A549 (cell line): Measurements from ENCODE around the gene IGF2. TPM values are rescaled to one million over a fixed set of nuclear protein-coding genes. Genes with fewer than 3 reads are reported as not detected.

Experiments used
- ATAC-seq, 2 experiments: fragments of 200-7000 bp in 1 of 2; fragments of >200 bp in 1 of 2; cut with Nextera tagmentation in 1 of 2; cut with Tn5 transposase in 1 of 2; 3 replicates each; pipeline versions ENCODE4 v1.8.0 to v1.9.1; 2018 to 2020; ENCODE audit warnings: mild to moderate bottlenecking in 1 of 2, moderate library complexity in 1 of 2
- CTCF ChIA-PET: fragments of 300-600 bp; sonication (Branson Sonifier 250); formaldehyde crosslinking; extraction: SDS; loops from one replicate; lab custom pipeline; 2021; ENCODE audit warnings: antibody characterized with exemption, inconsistent platforms; lab: Yijun Ruan, JAX
- POLR2A ChIA-PET: fragments of 350-600 bp; formaldehyde crosslinking; extraction: SDS; loops from one replicate; lab custom pipeline; 2021; ENCODE audit warnings: antibody characterized with exemption, inconsistent platforms; lab: Yijun Ruan, JAX
- DNase-seq, 2 experiments: peaks; one replicate each; pipeline versions ENCODE4 v3.0.0 to v3.0.0-alpha.2; 2011 to 2016; ENCODE audit warnings: low read depth in 1 of 2, low spot score in 1 of 2
- FAIRE-seq: peaks from 2 replicates; lab custom pipeline; 2011; peaks lifted over from hg19 to GRCh38; lab: Jason Lieb, UNC
- H3K27ac ChIP-seq, 2 experiments: fragments of >200 bp; sonication (Bioruptor Twin); formaldehyde crosslinking; 3 replicates each; pipeline ENCODE4 v1.5.1; 2016 to 2017
- H3K4me1 ChIP-seq: fragments of >200 bp; sonication (Bioruptor Twin); formaldehyde crosslinking; 3 replicates; pipeline ENCODE4 v1.6.1; 2016
- H3K4me2 ChIP-seq: fragments of >200 bp; sonication (Bioruptor Twin); formaldehyde crosslinking; 3 replicates; pipeline ENCODE4 v1.6.1; 2016
- H3K4me3 ChIP-seq: fragments of >200 bp; sonication (Bioruptor Twin); formaldehyde crosslinking; 3 replicates; pipeline ENCODE4 v1.5.1; 2016
- H3K9me3 ChIP-seq: fragments of >200 bp; sonication (Bioruptor Twin); formaldehyde crosslinking; 3 replicates; pipeline ENCODE4 v1.6.1; 2016
- CEBPB ChIP-seq, 2 experiments: fragments of >200 bp in 1 of 2; sonication (Bioruptor Twin) in 1 of 2; formaldehyde crosslinking in 1 of 2; IDR thresholded peaks; 2 replicates each; pipeline ENCODE4 v1.6.1; 2012 to 2016
- ESRRA ChIP-seq: fragments of 150-350 bp; IDR thresholded peaks from 2 replicates; pipeline ENCODE4 v1.6.1; 2014; ENCODE audit warnings: mild to moderate bottlenecking, low read length, borderline replicate concordance
- FOSL2 ChIP-seq, 2 experiments: fragments of 450-650 bp in 1 of 2; fragments of >200 bp in 1 of 2; sonication (Bioruptor Twin) in 1 of 2; formaldehyde crosslinking; IDR thresholded peaks; 2 replicates each; pipeline versions ENCODE4 v1.5.0 to v1.6.1; 2016 to 2020; ENCODE audit warnings: mild to moderate bottlenecking in 1 of 2, moderate library complexity in 1 of 2
- FOXS1 ChIP-seq: fragments of 250-450 bp; sonication (Bioruptor Pico); IDR thresholded peaks from 2 replicates; pipeline ENCODE4 v1.5.0; 2020; ENCODE audit warnings: mild to moderate bottlenecking, moderate library complexity
- HEYL ChIP-seq: fragments of 250-450 bp; sonication (Bioruptor Pico); IDR thresholded peaks from 2 replicates; pipeline ENCODE4 v1.8.0; 2021; ENCODE audit warnings: mild to moderate bottlenecking, moderate library complexity
- JUN ChIP-seq, 2 experiments: fragments of >200 bp; sonication (Bioruptor Twin); formaldehyde crosslinking; IDR thresholded peaks; 2 replicates in 1 of 2; 3 replicates in 1 of 2; pipeline ENCODE4 v1.6.1; 2016 to 2017
- JUNB ChIP-seq: fragments of >200 bp; sonication (Bioruptor Twin); formaldehyde crosslinking; IDR thresholded peaks from 2 replicates; pipeline ENCODE4 v1.6.1; 2016
- KDM5A ChIP-seq: fragments of 200-600 bp; sonication (generic); IDR thresholded peaks from 2 replicates; pipeline ENCODE4 v1.6.1; 2016; ENCODE audit warnings: antibody characterized with exemption, mild to moderate bottlenecking
- MAFK ChIP-seq: fragments of 450-650 bp; IDR thresholded peaks from 2 replicates; pipeline ENCODE4 v1.6.1; 2014; ENCODE audit not compliant: partially characterized antibody
- NR3C1 ChIP-seq: fragments of >200 bp; sonication (Bioruptor Twin); formaldehyde crosslinking; IDR thresholded peaks from 3 replicates; pipeline ENCODE4 v1.6.1; 2017
- POLR2A ChIP-seq: IDR thresholded peaks from 2 replicates; pipeline ENCODE4 v1.6.1; 2012; ENCODE audit warnings: mild to moderate bottlenecking, low read length
- POLR2AphosphoS2 ChIP-seq: conservative IDR thresholded peaks from 2 replicates; pipeline ENCODE4 v1.6.1; 2012; ENCODE audit warnings: low read length, improper control_type of control experiment, inconsistent platforms
- RFX5 ChIP-seq: fragments of 450-650 bp; IDR thresholded peaks from 2 replicates; pipeline ENCODE4 v1.7.1; 2014; ENCODE audit warnings: antibody characterized with exemption, mild to moderate bottlenecking, moderate library complexity
- SREBF2 ChIP-seq: fragments of 450-650 bp; IDR thresholded peaks from 2 replicates; pipeline ENCODE4 v1.6.1; 2014; ENCODE audit warnings: mild to moderate bottlenecking, moderate library complexity
- WGBS: methylation state at CpG from one replicate; pipeline ENCODE4 v1.1.6; 2017; ENCODE audit errors: missing lambda C conversion rate; 5-methylcytosine and 5-hydroxymethylcytosine counted together
- polyA plus RNA-seq, 4 experiments: library from polyadenylated mRNA; depleted of rRNA in 3 of 4; stranded (reverse); fragments of >200 nt; fragmentation: RNase III in 1 of 4; extraction: RNeasy Plus Mini Kit Qiagen cat#74134 plus additional on column Dnase treatment in 1 of 4; gene quantifications; 2 replicates in 3 of 4; 3 replicates in 1 of 4; pipeline ENCODE4 v1.2.3, GENCODE V29; 2011 to 2017
- TF ChIP-seq, protein P1 (sequence below): fragments of 150-350 bp; IDR thresholded peaks from 2 replicates; pipeline ENCODE4 v1.6.1; 2014; ENCODE audit warnings: low read depth, mild to moderate bottlenecking, low read length
- TF ChIP-seq, protein P2 (sequence below): fragments of 200-600 bp; sonication (generic); IDR thresholded peaks from 2 replicates; pipeline ENCODE4 v1.6.1; 2016; ENCODE audit warnings: antibody characterized with exemption, mild to moderate bottlenecking, moderate library complexity
- TF ChIP-seq, protein P3 (sequence below): IDR thresholded peaks from 2 replicates; pipeline ENCODE4 v1.6.1; 2012
- TF ChIP-seq, protein P4 (sequence below): IDR thresholded peaks from 2 replicates; pipeline ENCODE4 v1.6.1; 2012; ENCODE audit warnings: low read depth, borderline replicate concordance
- TF ChIP-seq, protein P5 (sequence below): fragments of >200 bp; sonication (Bioruptor Twin); formaldehyde crosslinking; IDR thresholded peaks from 3 replicates; pipeline ENCODE4 v1.5.1; 2016
- TF ChIP-seq, protein P6 (sequence below): fragments of 250-450 bp; sonication (Bioruptor Pico); IDR thresholded peaks from 2 replicates; pipeline ENCODE4 v1.5.0; 2020; ENCODE audit warnings: low read depth, mild to moderate bottlenecking, moderate library complexity

Gene IGF2
- polyA plus RNA-seq, 2 of the 4 experiments (the other 2 are of a cell fraction), result 2.0 to 2.9 TPM

DNA sequence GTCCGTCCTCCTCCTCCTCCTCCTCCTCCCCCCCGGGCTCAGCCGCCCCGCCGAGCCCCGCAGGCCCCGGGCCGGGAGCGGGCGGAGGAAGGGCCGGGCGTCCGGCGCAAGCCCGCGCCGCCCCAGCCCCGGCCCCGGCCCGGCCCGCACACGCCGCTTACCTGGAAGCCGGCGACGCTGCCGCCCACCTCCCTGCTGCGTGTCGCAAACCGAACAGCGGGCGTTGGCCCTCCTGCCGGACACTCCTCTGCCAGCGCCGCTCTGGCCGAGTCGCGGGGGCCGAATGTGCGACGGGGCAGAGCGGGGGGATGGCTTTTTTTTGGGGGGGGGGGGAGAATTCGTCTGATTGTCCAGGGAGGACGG is 1.1 kb downstream of the IGF2 start:
- ChIA-PET POLR2A (interaction anchor here (0.6 kb wide), 1 partner anchor 132 kb away, joined by 5 read pairs; no protein-coding TSS in a partner anchor), CTCF (interaction anchor here (2.2 to 12.1 kb wide), 2 partner anchors 13 to 102 kb away, joined by 11 to 152 read pairs; no protein-coding TSS in a partner anchor)
- Histone ChIP-seq H3K27ac (peak overlapping the region; percentile 17 to 65; a peak in 4 of 6 replicates), H3K4me2 (peak overlapping the region; percentile 97), H3K4me3 (peak overlapping the region; percentile 52), H3K4me1 (peaks cover 23% of the 10 kb centered on the region), H3K9me3 (no peaks in the 10 kb centered on the region)
- TF ChIP-seq SREBF2 (no peak), MAFK (no peak), FOXS1 (CRISPR knock-in tag) (no peak)
- TF ChIP-seq, protein P1, sequence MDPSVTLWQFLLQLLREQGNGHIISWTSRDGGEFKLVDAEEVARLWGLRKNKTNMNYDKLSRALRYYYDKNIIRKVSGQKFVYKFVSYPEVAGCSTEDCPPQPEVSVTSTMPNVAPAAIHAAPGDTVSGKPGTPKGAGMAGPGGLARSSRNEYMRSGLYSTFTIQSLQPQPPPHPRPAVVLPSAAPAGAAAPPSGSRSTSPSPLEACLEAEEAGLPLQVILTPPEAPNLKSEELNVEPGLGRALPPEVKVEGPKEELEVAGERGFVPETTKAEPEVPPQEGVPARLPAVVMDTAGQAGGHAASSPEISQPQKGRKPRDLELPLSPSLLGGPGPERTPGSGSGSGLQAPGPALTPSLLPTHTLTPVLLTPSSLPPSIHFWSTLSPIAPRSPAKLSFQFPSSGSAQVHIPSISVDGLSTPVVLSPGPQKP, result no peak
- ATAC-seq, result peak; percentile 8 to 25; a peak in 4 of 6 replicates
- FAIRE-seq, result no peak
- WGBS, result no CpG with 5 or more reads among the region's 44 CpGs
- no peak for DNase-seq

DNA sequence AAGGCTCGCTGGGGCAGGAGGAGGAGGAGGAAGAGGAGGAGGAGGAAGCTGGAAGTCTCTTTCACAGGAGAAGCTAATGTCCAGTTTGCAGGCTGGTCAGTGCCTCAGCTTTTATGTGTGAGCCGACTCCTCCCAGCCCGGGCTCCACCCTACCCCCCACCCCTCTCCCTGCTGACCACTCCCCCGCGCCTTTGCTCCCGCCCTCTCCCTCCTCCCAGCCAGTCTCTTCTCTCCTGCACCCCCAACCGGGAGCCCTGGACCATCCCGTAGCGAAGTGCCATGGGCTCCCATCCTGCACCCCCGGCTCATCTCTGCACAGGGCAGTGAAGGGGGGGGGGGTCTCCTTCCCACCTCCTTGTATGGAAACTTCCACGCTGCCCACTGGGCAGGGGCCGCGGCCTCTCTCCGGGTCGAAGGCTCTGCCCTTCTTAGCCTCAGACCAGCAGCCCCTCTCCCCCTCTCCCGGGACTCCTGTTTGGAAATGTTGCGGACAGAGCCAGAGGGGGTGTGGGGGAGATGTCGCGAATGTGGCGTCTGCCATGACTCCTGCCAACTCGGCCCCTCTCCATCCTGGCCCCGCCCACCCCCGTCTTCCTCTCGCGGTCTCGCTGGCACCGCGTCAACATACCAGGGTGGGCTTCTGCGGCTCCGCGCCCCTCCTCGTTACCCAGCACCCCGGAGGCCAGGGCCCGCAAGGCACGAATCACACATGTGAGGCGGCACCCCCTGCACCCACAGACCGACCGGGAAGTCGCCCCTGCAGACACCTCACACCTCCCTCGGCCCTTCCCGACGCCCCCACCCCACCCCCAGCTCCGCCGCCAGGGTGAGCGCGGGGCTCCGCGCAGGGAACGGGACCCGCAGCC is 1.8 kb downstream of the IGF2 start:
- Histone ChIP-seq H3K4me2 (peak overlapping the region; percentile 97), H3K4me3 (peak overlapping the region; percentile 52), H3K27ac (peak overlapping the region; percentile 17 to 65; a peak in 4 of 6 replicates), H3K4me1 (peaks cover 18% of the 10 kb centered on the region), H3K9me3 (no peaks in the 10 kb centered on the region)
- POLR2A ChIA-PET, result interaction anchor here (0.6 kb wide), 1 partner anchor 133 kb away, joined by 5 read pairs; no protein-coding TSS in a partner anchor
- CTCF ChIA-PET, result interaction anchor here (2.5 to 12.1 kb wide), 2 partner anchors 13 to 100 kb away, joined by 14 to 152 read pairs; no protein-coding TSS in a partner anchor
- ATAC-seq, result peak; percentile 69 to 89
- TF ChIP-seq JUN (IDR thresholded peaks at IDR 0.05) (no peak), RFX5 (no peak), NR3C1 (no peak), POLR2AphosphoS2 (no peak), FOSL2 (IDR thresholded peaks at IDR 0.05) (no peak), FOSL2 (CRISPR knock-in tag; IDR thresholded peaks at IDR 0.05) (no peak), HEYL (CRISPR knock-in tag) (no peak), ESRRA (no peak), KDM5A (no peak), POLR2A (no peak), JUNB (no peak), CEBPB (IDR thresholded peaks at IDR 0.05) (no peak)
- TF ChIP-seq, protein P2, sequence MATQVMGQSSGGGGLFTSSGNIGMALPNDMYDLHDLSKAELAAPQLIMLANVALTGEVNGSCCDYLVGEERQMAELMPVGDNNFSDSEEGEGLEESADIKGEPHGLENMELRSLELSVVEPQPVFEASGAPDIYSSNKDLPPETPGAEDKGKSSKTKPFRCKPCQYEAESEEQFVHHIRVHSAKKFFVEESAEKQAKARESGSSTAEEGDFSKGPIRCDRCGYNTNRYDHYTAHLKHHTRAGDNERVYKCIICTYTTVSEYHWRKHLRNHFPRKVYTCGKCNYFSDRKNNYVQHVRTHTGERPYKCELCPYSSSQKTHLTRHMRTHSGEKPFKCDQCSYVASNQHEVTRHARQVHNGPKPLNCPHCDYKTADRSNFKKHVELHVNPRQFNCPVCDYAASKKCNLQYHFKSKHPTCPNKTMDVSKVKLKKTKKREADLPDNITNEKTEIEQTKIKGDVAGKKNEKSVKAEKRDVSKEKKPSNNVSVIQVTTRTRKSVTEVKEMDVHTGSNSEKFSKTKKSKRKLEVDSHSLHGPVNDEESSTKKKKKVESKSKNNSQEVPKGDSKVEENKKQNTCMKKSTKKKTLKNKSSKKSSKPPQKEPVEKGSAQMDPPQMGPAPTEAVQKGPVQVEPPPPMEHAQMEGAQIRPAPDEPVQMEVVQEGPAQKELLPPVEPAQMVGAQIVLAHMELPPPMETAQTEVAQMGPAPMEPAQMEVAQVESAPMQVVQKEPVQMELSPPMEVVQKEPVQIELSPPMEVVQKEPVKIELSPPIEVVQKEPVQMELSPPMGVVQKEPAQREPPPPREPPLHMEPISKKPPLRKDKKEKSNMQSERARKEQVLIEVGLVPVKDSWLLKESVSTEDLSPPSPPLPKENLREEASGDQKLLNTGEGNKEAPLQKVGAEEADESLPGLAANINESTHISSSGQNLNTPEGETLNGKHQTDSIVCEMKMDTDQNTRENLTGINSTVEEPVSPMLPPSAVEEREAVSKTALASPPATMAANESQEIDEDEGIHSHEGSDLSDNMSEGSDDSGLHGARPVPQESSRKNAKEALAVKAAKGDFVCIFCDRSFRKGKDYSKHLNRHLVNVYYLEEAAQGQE, result no peak
- TF ChIP-seq, protein P3, sequence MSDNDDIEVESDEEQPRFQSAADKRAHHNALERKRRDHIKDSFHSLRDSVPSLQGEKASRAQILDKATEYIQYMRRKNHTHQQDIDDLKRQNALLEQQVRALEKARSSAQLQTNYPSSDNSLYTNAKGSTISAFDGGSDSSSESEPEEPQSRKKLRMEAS, result no peak
- TF ChIP-seq, protein P4, sequence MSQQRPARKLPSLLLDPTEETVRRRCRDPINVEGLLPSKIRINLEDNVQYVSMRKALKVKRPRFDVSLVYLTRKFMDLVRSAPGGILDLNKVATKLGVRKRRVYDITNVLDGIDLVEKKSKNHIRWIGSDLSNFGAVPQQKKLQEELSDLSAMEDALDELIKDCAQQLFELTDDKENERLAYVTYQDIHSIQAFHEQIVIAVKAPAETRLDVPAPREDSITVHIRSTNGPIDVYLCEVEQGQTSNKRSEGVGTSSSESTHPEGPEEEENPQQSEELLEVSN, result no peak
- TF ChIP-seq, protein P1, result no peak
- TF ChIP-seq, protein P5, sequence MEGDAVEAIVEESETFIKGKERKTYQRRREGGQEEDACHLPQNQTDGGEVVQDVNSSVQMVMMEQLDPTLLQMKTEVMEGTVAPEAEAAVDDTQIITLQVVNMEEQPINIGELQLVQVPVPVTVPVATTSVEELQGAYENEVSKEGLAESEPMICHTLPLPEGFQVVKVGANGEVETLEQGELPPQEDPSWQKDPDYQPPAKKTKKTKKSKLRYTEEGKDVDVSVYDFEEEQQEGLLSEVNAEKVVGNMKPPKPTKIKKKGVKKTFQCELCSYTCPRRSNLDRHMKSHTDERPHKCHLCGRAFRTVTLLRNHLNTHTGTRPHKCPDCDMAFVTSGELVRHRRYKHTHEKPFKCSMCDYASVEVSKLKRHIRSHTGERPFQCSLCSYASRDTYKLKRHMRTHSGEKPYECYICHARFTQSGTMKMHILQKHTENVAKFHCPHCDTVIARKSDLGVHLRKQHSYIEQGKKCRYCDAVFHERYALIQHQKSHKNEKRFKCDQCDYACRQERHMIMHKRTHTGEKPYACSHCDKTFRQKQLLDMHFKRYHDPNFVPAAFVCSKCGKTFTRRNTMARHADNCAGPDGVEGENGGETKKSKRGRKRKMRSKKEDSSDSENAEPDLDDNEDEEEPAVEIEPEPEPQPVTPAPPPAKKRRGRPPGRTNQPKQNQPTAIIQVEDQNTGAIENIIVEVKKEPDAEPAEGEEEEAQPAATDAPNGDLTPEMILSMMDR, result no peak
- TF ChIP-seq, protein P6, sequence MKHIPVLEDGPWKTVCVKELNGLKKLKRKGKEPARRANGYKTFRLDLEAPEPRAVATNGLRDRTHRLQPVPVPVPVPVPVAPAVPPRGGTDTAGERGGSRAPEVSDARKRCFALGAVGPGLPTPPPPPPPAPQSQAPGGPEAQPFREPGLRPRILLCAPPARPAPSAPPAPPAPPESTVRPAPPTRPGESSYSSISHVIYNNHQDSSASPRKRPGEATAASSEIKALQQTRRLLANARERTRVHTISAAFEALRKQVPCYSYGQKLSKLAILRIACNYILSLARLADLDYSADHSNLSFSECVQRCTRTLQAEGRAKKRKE, result no peak
- 3% methylated on average over 16 of the region's 50 CpGs for WGBS
- FAIRE-seq, result no peak
- peak; percentile 76 to 91 for DNase-seq
